ENCODE results near the gene ZNF410. TPM values are rescaled to one million over a fixed set of nuclear protein-coding genes. Genes with fewer than 3 reads are reported as not detected.
"Not testable (repeated sequence)": the region's sequence is repeated elsewhere in the genome, so short reads cannot be mapped to it uniquely, and the experiment has no call there.

ZNF410 gene, protein sequence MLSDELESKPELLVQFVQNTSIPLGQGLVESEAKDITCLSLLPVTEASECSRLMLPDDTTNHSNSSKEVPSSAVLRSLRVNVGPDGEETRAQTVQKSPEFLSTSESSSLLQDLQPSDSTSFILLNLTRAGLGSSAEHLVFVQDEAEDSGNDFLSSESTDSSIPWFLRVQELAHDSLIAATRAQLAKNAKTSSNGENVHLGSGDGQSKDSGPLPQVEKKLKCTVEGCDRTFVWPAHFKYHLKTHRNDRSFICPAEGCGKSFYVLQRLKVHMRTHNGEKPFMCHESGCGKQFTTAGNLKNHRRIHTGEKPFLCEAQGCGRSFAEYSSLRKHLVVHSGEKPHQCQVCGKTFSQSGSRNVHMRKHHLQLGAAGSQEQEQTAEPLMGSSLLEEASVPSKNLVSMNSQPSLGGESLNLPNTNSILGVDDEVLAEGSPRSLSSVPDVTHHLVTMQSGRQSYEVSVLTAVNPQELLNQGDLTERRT
- total RNA-seq (2014; rRNA removed): 44.9 and 46.8 TPM in 2 replicates
- percentile 87 among the genes with signal in this experiment for Bru-seq, nascent RNA
- BruChase-seq, experiment 1, labeled RNA remaining after a 6-hour chase: percentile 85 among the genes with signal in this experiment
- percentile 81 among the genes with signal in this experiment for BruChase-seq, experiment 2, labeled RNA remaining after a 2-hour chase
- long read RNA-seq, transcript ZNF410-201 (11 exons, 2,293 nt): minor isoform, 36 of 172 reads
- long read RNA-seq, transcript ZNF410-217 (12 exons, 1,961 nt): minor isoform, 6 of 172 reads
- long read RNA-seq, transcript ZNF410-211 (12 exons, 2,601 nt): major isoform, 90 of 172 reads
- long read RNA-seq, partial matches to known transcripts: 14 of 172 reads
- long read RNA-seq, other reads (novel, unspliced or antisense): 26 of 172 reads

DNA sequence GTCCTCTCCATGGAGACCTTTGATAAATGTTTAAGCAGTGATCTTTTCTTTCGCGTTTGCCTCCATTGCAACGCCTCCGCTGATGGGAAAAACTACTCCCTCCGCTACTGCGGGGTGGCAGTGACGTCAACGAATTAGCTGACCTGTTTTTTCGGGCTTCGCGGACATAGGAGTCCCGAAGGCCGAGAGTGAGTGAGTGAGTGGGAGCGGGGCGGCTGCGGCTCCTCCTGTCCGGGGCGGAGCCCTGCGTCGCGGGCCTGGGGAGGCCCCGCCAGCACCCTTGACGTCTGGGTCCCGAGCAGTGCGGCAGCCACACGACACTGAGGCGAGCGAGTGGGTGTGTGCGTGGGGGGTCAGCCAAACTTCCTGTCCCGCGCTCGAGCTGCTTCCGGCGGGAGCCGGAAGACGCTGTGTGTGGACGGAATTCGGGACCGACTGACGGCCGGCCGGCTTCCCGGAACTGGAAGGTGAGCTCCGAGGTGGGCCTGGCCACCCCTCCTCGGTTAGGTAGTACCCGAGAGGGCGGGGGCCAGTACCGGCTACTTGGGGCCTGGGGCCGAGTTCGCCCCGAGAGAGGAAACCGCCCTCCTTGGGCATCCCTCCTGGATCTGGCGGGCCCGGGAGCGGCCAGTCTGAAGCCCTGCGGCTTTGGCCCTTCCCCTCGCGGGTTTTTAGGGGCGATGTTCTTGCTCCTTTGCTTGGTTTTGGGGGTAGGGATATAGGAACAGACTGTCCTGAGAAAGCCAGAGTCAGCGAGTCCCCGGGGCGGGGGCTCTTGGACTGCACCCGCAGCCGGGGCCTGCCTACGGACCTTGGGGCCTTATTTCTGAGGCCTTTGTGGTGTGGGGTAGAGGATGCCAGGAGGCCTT, at the start of gene ZNF410:
Gene ZNF410 (plus strand): TSS at position 411 of the 869 bp plus-strand sequence. CDS start 5,317 bp downstream, outside the sequence.
- Histone ChIP-seq H3K4me1 (ENCODE audit: insufficient read depth, low read length) (peaks cover 14% of the 10 kb centered on the region), H3K27me3 (ENCODE audit: low read length) (no peaks in the 10 kb centered on the region), H3K9ac (ENCODE audit: low read length) (peak within 1 kb of the TSS; percentile 89), H3K4me3 (ENCODE audit: low read length) (peak within 1 kb of the TSS; percentile 83), H3K79me2 (ENCODE audit: low read length) (peaks cover 63% of the 10 kb centered on the region), H3K9me3 (ENCODE audit: low read length) (no peaks in the 10 kb centered on the region), H3F3A (ENCODE audit: low read length, unreplicated experiment) (no peaks in the 10 kb centered on the region), H3K36me3 (ENCODE audit: low read depth, low read length) (no peaks in the 10 kb centered on the region; the same call in 1 of the 2 replicates), H3K4me2 (ENCODE audit: low read length) (peak within 1 kb of the TSS; percentile 90), H3K27ac (ENCODE audit: low read length) (peak within 1 kb of the TSS; percentile 63), H2AFZ (ENCODE audit: low read length) (peak within 1 kb of the TSS; percentile 81), H4K20me1 (ENCODE audit: low read length) (peaks cover 18% of the 10 kb centered on the region), H3K9me2 (replicated peaks; ENCODE audit: low read length) (no peaks in the 10 kb centered on the region)
- POLR2A ChIA-PET (ENCODE audit: unreplicated experiment): interaction anchor here (0.6 to 1.6 kb wide), 4 partner anchors 35 to 172 kb away, joined by 3 to 11 read pairs (median 4); partner anchors contain the start of genes PNMA1 and PTGR2
- no peak for TF ChIP-seq EZH2 (IDR thresholded peaks at IDR 0.05; ENCODE audit: low read length, unreplicated experiment)
- peak; percentile 92 for TF ChIP-seq EZH2phosphoT487 (IDR thresholded peaks at IDR 0.05; ENCODE audit: borderline replicate concordance, low read length)
- peak; percentile 97 for DNase-seq
- intact Hi-C loops (cut with micrococcal nuclease): no loop called here
- BruUV-seq (replicated peaks): no TSS peak
- CTCF ChIA-PET: no interaction called here
- ATAC-seq: peak; percentile 97

DNA sequence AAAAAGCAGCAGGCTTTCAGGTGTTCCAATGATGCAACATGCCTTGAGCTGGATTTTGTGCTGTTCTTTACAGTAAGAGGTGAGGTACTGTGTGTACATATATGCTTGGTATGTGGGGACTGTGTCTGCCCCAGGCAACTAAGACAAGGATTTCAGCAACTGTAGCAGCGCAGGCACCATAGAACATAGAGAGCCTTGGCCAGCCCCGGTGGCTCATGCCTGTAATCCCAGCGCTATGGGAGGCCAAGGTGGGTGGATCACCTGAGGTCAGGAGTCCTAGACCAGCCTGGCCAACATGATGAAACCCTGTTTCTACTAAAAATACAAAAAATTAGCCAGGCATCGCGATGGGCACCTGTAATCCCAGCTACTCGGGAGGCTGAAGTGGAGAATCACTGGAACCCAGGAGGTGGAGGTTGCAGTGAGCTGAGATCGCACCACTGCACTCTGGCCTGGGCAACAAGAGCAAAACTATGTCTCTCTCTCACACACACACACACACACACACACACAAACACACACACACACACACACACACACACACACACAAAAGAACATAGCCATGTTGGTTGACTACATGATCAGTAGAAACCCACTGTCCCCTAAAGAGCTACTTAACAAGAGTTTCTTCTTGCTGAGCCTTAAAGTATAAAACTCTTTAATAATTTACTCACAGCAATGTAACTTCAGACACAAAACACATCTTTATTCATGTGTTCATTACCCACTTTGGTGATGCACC, 48.2 kb upstream of the ZNF410 start:
- H3K4me3 ChIP-seq (ENCODE audit: low read length); BruUV-seq (replicated peaks); H3K9me3 ChIP-seq (ENCODE audit: low read length); CTCF ChIA-PET; DNase-seq; H2AFZ ChIP-seq (ENCODE audit: low read length); POLR2A ChIA-PET (ENCODE audit: unreplicated experiment); H3K4me1 ChIP-seq (ENCODE audit: insufficient read depth, low read length); H3K36me3 ChIP-seq (ENCODE audit: low read depth, low read length); H3F3A ChIP-seq (ENCODE audit: low read length, unreplicated experiment); intact Hi-C loops (cut with micrococcal nuclease); H3K79me2 ChIP-seq (ENCODE audit: low read length); H3K27ac ChIP-seq (ENCODE audit: low read length); H4K20me1 ChIP-seq (ENCODE audit: low read length); H3K27me3 ChIP-seq (ENCODE audit: low read length); H3K4me2 ChIP-seq (ENCODE audit: low read length); H3K9ac ChIP-seq (ENCODE audit: low read length); H3K9me2 ChIP-seq (replicated peaks; ENCODE audit: low read length); ATAC-seq: not testable (repeated sequence)

DNA sequence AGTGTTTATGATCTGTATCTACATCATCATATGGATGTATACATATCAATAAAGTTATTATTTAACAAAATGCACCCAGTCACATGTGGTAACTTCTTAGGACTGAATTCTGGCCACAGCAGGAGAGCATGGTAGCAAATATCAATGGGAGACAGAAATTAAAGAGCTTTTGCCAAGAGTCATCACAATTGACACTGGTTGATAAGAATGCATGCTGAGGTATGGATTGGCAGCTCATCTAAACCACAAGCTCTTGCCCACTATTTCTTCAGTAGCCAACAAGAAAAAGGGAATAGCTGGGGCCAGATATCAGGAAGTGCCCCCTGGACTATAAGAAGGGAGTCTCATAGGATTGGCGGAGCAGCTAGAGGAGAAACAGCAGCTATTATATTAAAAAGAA, 44.5 kb upstream of the ZNF410 start:
- TF ChIP-seq EZH2 (IDR thresholded peaks at IDR 0.05; ENCODE audit: low read length, unreplicated experiment): no peak
- TF ChIP-seq, protein P1, sequence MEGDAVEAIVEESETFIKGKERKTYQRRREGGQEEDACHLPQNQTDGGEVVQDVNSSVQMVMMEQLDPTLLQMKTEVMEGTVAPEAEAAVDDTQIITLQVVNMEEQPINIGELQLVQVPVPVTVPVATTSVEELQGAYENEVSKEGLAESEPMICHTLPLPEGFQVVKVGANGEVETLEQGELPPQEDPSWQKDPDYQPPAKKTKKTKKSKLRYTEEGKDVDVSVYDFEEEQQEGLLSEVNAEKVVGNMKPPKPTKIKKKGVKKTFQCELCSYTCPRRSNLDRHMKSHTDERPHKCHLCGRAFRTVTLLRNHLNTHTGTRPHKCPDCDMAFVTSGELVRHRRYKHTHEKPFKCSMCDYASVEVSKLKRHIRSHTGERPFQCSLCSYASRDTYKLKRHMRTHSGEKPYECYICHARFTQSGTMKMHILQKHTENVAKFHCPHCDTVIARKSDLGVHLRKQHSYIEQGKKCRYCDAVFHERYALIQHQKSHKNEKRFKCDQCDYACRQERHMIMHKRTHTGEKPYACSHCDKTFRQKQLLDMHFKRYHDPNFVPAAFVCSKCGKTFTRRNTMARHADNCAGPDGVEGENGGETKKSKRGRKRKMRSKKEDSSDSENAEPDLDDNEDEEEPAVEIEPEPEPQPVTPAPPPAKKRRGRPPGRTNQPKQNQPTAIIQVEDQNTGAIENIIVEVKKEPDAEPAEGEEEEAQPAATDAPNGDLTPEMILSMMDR (conservative IDR thresholded peaks at IDR 0.05; ENCODE audit: low read depth, low read length): no peak
- TF ChIP-seq EZH2phosphoT487 (IDR thresholded peaks at IDR 0.05; ENCODE audit: borderline replicate concordance, low read length): no peak
- no TSS peak for BruUV-seq (replicated peaks)
- CTCF ChIA-PET: no interaction called here
- POLR2A ChIA-PET (ENCODE audit: unreplicated experiment): interaction anchor here (0.6 kb wide), 1 partner anchor 9 kb away, joined by 3 read pairs; no protein-coding TSS in a partner anchor
- H3K9me2 ChIP-seq (replicated peaks; ENCODE audit: low read length): no peaks in the 10 kb centered on the region
- DNase-seq (no peak), ATAC-seq (no peak)
- no peak overlapping the region for H3K9ac ChIP-seq (ENCODE audit: low read length)
- H3K4me2 ChIP-seq (ENCODE audit: low read length): no peak overlapping the region
- no peaks in the 10 kb centered on the region for H3F3A ChIP-seq (ENCODE audit: low read length, unreplicated experiment)
- no peaks in the 10 kb centered on the region for H3K9me3 ChIP-seq (ENCODE audit: low read length)
- intact Hi-C loops (cut with micrococcal nuclease): no loop called here
- no peaks in the 10 kb centered on the region for H3K27me3 ChIP-seq (ENCODE audit: low read length)
- no peak overlapping the region for H3K27ac ChIP-seq (ENCODE audit: low read length)
- H3K36me3 ChIP-seq (ENCODE audit: low read depth, low read length): no peaks in the 10 kb centered on the region
- H4K20me1 ChIP-seq (ENCODE audit: low read length): no peaks in the 10 kb centered on the region
- no peaks in the 10 kb centered on the region for H3K4me1 ChIP-seq (ENCODE audit: insufficient read depth, low read length)
- H2AFZ ChIP-seq (ENCODE audit: low read length): no peak overlapping the region
- no peak overlapping the region for H3K4me3 ChIP-seq (ENCODE audit: low read length)
- no peaks in the 10 kb centered on the region for H3K79me2 ChIP-seq (ENCODE audit: low read length)

Data from PC-3 (cell line).